Cerebellar cortex (tissue), 1 donor: ENCODE measurements around the gene ZFPM1.
"Not testable (repeated sequence)": the region's sequence is repeated elsewhere in the genome, so short reads cannot be mapped to it uniquely, and the experiment has no call there.

ENCODE experiments used
- DNase-seq: peaks from one replicate; pipeline ENCODE4 v3.0.0-alpha.2; 2015; ENCODE audit warnings: low spot score

ZFPM1 gene

DNA sequence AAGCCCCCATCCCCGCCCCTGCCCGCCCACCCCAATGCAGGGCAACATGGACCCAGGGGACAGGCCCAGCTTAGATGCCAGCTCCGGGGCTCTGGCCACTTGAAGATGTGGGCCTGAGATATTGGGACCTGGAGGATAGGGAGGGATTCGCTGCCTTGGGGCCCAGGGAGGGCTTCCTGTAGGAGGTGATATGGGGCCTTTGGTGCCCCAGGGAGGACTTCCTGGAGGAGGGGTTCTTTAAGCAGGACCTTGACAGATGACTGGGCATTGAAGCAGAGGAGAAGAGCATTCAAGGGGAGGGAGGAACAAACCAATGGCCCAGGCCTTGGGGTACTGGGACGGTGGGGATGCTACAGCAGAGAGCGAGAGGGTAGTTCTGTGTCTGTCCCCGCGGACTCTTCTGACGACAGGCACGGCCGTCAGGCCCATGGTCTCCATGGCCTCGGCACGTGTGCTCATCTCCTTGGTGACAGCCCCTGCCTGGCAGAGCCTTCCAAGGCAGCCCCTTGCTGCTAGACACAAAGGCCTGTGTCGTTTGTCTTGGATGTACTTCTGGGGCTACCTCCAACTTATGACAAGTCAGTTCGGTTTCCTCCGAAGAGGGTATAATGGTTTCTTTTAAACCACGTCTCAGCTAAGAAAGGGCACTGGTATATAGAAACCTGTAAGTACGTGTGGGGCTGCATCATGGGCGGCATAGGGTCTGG is 61.6 kb downstream of the ZFPM1 start:
- no peak for DNase-seq

DNA sequence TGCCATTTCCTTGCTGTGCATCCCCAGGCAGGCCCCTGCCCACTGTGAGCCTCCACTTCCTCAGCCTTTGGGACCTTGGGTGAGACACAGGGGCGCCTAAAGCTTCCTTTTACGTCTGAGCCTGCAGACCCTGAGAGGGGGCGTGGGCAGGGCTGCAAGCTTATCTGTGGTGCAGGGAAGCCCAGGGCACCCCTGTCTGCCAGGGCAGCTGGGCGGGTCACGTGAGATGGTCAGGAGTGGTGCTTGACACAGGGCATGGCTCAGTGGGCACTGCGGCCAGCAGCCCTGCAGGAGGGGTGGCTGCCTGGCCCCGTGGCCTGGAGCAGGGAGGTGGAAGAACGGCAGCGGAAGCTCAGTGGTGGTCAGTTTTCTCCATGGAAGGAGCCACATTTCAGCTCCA is 62.3 kb downstream of the ZFPM1 start:
- no peak for DNase-seq

DNA sequence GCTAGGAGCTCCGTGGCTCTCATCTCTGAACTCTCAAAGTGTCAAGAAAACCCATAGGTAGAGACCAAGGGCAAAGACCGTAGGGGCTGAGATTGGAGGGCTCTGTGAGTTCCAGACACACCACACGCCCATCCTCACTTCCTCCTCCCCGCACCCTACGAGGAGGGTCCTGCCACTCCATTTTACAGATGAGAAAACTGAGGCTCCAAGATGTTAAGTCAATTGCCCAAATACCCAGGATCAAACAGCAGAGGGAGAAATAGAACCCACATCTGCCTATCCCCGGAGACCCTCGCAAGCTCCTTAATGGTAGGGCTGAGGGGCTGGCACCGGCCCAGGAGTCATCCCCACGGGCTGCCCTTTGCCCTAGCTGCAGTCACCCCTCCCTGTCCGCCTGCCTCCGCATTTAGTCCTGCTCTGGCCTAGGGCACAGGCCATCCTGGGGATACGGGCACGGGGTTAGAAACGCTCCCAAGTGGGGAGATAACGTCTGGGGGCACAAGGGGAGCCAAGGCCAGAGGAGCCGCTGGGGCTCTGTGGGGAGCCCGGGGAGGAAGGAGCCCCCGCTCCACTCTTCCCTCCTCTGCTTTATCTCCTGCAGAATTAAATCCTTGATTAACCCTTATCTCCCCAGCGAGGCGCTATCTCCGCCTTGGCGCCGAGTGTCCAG is 63.0 kb downstream of the ZFPM1 start:
- DNase-seq: no peak

DNA sequence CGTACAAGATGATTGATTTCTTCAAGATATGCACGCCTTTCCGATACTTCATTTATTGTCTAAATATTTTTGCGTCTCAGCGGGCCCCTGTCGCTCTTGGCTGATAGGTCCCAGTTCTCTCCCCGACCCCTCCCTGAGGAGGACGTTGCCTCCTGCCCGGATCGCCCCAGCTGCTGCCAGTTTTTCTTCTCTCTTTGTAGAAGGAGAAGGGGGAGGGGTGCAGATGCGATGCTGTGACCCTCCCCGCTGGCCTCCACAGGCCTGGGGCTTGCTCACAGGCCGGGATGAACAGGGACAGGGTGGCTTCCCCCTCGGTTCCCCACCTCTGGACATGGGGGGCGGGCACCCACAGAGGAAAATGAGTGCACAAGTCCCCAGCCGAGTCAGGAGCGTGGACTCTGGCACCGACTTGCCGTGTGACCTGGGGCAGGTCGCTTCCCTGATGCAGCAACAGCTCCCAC is 63.6 kb downstream of the ZFPM1 start:
- DNase-seq: no peak

DNA sequence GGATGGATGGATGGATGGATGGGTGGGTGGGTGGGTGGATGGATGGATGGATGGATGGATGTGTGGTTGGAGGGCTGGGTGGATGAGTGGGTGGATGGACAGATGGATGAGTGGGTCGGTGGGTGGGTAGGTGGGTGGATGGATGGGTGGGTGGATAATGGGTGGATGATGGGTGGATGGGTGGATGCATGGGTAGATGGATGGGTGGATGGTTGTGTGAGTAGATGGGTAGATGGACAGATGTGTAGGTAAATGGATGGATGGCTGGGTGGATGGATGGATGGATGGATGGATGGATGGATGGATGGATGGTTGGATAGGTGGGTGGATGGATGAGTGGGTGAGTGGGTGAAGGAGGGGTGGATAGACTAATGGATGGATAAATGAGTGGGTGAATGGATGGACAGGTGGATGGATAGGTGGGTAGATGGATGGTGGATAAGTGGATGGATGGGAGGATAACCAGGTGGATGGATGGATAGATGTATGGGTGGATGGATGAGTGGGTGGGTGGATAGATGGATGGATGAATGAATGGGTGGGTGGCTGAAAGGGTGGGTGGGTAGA is 64.2 kb downstream of the ZFPM1 start:
- DNase-seq: not testable (repeated sequence)

DNA sequence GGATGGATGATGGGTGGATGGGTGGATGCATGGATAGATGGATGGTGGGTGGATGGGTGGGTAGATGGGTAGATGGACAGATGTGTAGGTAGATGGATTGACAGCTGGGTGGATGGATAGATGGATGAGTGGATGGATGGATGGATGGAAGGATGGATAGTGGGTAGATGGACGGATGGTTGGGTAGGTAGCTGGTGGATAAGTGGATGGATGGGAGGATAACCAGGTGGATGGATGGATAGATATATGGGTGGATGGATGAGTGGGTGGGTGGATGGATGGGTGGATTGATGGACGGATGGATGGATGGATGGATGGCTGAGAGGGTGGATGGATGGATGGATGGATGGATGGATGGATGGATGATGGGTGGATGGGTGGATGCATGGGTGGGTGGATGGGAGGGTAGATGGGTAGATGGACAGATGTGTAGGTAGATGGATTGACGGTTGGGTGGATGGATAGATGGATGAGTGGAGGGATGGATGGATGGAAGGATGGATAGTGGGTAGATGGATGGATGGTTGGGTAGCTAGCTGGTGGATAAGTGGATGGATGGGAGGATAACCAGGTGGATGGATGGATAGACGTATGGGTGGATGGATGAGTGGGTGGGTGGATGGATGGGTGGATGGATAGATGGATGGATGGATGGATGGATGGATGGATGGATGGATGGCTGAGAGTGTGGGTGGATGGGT is 65.5 kb downstream of the ZFPM1 start:
- not testable (repeated sequence) for DNase-seq

DNA sequence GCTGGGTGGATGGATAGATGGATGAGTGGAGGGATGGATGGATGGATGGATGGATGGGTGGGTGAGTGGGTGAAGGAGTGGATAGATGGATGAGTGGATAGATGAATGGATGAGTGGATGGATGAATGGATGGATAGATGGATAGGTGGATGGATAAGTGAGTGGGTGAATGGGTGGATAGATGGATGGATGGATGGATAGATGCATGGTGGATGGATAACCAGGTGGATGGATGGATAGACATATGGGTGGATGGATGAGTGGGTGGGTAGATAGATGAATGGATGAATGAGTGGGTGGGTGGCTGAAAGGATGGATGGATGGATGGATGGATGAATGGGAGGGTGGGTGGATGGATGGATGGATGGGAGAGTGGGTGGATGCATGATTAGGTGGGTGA is 66.2 kb downstream of the ZFPM1 start:
- DNase-seq: no peak

DNA sequence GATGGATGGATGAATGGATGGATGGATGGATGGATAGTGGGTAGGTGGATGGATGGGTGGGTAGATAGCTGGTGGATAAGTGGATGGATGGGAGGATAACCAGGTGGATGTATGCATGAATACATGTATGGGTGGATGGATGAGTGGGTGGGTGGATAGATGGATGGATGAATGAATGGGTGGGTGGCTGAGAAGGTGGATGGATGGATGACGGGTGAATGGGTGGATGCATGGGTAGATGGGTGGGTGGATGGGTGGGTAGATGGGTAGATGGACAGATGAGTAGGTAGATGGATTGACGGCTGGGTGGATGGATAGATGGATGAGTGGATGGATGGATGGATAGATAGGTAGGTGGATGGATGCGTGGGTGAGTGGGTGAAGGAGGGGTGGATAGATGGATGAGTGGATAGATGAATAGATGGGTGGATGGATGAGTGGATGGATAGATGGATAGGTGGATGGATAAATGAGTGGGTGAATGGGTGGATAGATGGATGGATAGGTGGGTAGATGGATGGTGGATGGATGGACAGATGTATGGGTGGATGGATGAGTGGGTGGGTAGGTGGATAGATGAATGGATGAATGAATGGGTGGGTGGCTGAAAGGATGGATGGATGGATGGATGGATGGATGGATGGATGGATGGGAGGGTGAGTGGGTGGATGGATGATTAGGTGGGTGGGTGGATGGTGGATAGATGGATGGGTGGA is 67.0 kb downstream of the ZFPM1 start:
- DNase-seq: no peak

DNA sequence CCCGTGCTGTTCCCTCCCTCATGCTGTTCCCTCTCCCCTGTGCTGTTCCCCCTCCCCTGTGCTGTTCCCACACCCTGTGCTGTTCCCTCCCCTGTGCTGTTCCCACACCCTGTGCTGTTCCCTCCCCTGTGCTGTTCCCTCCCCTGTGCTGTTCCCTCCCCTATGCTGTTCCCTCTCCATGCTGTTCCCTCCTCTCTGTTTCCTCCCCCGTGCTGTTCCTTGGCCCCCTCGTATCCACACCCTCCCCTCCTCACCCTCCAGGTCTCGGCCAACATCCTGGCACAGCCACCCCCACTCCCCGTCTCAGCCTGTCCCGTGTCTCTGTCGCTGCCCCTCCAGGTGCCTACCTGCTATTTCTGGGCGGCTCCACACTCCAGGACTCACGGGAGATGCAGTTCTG is 68.6 kb downstream of the ZFPM1 start:
- no peak for DNase-seq

DNA sequence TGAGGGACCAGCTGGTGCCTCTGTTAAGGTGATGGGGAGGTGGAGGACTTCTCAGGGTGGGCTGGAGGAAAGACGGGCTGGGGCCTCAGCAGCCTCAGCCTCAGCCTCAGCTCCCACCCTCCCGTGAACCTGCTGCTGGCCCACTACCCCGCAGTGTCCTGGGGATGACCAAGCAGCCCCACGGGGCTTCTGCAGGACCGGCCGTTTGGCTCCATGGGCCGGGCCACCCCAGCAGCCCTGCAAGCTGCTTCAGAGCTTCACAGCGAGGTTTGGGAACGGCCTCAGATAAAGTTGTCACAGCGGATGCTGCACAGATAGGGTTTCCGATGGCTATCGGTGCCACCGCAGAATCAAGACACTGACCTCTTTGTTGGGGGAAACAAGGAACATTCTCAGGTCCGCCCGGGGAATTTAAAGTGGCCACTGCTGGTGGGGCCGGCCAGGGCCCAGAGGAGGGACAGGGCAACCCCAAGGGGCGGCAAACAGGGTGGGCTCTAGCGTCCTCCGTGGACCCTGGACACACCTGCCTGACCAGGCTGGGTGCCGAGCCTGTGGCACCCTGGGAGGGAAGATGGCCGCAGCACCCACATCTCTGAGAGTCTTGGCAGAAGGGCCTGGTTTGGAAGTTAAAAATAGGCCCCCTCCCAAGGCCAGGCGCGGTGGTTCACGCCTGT is 69.3 kb downstream of the ZFPM1 start:
- no peak for DNase-seq

DNA sequence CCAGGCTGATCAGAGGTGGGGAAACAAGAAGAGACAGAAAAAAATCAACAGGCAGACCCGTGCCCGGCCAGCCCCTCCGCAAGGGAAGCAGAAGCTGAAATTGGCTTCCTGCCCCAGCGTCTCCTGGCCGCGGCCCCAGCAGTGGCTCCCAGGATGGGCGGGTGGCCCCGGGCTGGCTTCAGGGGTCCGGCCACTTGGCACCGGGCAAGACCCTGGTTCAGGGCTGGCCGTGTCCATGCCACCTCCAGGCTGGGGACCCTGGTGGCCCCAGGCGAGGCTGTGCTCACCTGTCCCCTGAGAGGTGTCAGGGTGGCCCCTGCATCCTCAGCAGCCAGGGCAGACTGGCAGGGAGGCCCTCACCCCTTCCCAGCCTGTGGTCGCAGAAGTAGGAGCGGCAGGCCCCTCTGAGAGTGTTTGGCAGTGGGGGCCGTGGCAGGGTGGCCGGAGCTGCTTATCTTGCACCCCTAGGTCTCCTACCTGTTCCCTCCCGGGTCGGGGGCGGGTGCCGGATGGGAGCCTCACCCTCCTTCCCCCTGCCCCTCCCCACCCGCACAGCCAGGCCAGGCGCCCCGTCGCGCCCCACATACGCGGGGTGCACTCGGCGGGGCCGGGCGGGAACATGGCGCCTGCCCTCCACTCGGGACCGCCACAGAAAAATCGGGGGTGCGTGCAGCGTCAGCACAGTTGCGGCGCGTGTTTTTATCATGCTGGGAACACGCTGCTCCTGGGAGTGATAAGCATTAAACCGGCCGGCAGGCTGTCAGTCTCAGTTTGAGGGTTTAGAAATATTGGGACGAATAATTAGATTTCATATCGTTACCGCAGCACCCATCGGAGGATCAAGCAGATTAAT is 70.5 kb downstream of the ZFPM1 start:
- no peak for DNase-seq

DNA sequence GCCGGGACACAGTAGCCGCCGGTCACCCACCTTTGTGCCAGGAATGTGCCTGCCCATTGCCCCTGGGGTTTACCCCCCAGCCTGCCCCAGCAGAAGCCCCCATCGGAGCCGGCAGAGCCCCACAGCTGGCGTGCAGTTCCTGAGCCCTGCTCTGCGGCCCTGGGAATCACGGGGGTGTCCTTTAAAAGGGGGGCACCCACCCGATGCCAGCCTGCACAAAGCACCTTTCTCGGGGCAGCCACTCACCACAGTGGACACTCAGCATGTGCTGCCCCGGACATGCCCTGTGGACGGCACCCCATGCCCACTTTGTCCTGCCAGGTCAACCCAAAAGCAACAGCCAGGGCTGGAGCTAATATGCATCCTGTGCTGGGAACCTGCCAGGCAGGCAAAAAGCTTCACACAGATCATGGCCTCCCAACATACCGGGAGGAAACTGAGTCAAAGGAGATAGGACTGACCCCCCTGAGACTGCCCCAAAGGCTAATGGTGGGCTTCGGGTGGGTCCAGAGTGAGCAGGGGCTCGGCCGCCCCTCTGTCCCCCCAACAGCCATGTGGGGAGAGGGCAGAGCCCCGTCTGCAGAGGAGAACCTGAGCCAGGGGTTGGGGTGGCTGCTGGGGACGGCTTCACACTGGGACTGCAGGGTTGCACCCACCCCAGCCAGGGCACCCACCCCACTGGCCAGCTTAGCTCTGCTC is 71.3 kb downstream of the ZFPM1 start:
- DNase-seq: no peak

DNA sequence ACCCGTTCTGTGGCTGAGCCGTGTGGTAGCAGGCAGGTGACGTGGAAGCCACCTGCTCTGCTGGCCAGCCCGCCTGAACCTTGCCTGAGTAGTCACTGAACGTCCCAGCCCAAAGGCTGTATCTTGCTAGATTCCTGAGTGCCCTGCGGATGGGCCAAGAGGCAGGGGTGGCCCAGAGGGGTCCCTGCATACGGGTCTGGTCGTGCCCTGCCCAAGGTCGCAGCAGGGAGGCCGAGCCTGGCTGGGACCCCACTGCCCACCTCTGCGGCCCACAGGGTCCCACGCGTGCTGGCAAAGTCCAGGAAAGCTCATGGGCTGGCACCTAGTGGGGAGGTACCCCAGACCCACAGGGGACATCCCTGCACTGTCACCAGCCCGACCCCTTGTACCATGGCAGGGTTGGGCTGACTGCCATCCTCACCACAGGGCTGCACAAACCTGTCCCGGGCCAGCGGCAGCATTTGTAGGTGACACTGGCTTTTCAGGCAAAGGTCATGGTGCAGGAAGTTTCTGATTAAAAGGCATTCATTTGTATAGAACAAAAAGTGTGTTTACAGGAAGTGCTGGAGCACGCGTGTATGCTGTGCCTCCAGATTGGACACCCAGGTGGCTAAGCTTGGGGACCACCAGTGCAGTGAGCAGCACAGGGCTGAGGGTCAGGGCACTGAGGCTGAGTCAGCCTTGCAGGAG is 72.0 kb downstream of the ZFPM1 start:
- peak; percentile 43 for DNase-seq

DNA sequence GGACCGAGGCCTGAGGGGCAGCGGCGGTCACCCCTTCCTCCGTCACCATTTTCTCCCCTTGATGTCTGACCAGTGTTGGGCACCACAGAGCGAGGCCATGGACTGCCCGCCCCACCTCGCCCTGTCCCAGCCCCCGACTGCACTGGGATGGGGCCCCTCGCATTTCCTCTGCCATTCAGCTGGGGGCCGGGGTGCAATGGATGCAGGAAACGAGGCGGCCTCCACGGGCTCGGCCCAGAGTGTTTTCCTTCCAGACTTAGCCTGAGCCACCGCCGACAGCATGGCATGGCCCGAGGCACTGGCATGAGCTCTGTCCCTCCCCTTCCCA is 72.5 kb downstream of the ZFPM1 start:
- DNase-seq: no peak

DNA sequence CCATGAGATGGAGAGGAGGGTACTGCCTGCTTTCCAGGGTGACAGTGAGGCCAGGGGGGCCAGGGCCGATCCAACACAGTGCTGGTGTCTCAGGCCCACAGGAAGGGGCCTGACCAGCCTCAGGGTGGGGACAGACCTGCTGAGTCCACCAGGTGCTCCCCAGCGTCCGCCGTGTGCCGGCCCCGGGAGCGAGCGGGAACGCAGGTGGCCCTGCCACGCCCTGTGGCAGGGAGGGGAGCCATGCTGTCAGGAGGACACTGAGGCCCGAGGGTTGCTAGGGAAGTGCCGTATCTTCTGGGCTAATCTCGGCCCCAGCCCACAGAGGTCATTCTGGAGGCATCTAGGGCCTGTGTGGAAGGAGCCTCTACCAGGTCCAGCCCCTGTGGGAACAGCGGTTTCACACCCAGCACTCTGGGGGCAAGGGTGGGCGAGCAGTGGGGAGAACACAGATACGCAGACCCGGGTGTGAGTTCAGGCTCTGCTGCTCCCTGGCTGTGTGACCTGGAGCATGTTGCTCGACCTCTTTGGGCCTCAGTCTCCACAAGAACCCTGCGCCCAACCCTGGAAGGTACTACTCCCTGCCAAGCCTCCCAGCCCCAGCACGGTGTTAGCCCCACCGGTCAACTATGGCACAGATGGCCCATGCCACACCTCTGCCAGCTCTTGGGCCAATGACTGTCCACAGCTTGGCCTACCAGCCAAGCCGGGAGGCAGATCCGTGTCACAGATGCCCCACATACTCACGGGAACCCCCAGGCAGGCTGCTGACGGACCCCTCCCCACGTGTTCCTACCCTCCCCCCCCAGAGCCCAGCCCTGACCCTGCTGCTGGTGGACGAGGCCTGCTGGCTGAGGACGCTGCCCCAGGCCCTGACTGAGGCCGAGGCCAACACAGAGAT is 73.2 kb downstream of the ZFPM1 start:
- no peak for DNase-seq

DNA sequence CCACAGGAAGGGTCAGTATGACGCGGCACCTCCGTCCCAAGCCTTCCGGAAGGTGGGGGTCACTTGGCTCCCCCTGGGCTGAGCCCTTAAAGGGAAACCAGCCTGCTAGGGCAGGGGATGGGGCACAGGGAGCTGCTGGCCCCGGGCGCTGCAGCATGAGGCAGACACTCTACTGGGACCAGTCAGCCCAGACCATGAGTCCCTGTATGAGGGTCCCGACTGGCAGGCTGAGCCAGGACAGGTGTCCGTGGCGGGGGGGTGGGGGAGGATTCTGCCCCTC is 73.8 kb downstream of the ZFPM1 start:
- no peak for DNase-seq

DNA sequence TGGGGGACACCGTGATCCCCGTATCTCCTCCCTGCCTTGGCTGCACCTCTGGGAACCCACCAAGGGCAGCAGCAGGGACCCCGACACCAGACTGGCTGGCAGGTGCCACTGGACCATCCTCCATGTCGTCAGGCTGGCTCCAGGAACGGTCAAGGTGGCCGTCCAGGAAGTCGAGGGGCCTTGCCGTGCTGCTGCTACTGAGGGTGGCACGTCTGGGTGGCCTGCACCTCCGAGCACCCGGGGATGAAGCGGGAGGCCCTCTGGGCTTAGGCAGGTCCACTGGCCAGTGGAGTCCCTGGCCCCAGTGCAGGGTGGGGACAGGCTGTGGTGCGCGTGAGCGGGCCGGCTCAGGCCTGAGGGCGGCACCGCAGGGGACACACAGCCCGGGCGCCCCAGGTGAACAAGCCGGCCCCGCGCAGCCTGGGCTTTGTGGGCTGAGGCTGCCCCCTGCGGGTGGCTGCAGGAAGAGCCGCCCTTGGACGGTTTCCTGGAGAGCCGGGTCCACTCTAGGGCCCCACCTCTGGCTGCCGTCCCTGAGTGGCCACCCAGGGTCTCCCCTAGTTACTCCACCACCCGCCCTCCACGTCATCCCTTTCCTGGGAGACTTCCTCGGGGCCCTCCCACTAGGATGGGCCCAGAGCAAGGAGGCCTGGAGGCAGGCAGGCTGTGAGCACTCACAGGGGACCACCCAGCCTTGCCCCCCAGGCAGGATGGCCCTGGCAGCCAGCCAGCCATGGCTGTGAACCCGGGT is 74.3 kb downstream of the ZFPM1 start:
- DNase-seq: peak; percentile 57
